Activated naive CD4-positive, alpha-beta T cell treated with anti-CD3 and anti-CD28 coated beads for 36 hours (primary cell): ENCODE results near the gene CD83. TPM values are rescaled to one million over a fixed set of nuclear protein-coding genes. Genes with fewer than 3 reads are reported as not detected.

Experiments used
- CTCF ChIA-PET: fragments of 350-600 bp; sonication (Branson Sonifier 250); formaldehyde crosslinking; loops from one replicate; lab custom pipeline; 2021; ENCODE audit warnings: antibody characterized with exemption; lab: Charles Lee
- DNase-seq: peaks from one replicate; pipeline ENCODE4 v3.0.0-alpha.2; 2020
- H3K27ac Mint-ChIP-seq: one replicate; pipeline ENCODE4 v1.8.0; 2021; ENCODE audit warnings: mild to moderate bottlenecking, mixed read lengths
- H3K27me3 Mint-ChIP-seq: one replicate; pipeline ENCODE4 v1.8.0; 2021; ENCODE audit warnings: low read depth, mixed read lengths
- H3K36me3 Mint-ChIP-seq: one replicate; pipeline ENCODE4 v1.8.0; 2021; ENCODE audit warnings: low read depth, mixed read lengths
- H3K4me1 Mint-ChIP-seq: one replicate; pipeline ENCODE4 v1.8.0; 2021; ENCODE audit warnings: low read depth, mixed read lengths
- H3K4me3 Mint-ChIP-seq: one replicate; pipeline ENCODE4 v1.8.0; 2021; ENCODE audit warnings: mild to moderate bottlenecking, moderate library complexity, mixed read lengths
- H3K9me3 Mint-ChIP-seq: one replicate; pipeline ENCODE4 v1.8.0; 2021; ENCODE audit warnings: mixed read lengths
- intact Hi-C: fragments of 100-400 bp; cut with micrococcal nuclease; formaldehyde crosslinking; loops from one replicate; pipeline ENCODE4 v1.15.1; 2023
- total RNA-seq, 2 experiments: library from RNA; stranded (reverse); gene quantifications; one replicate each; pipeline ENCODE4 v1.2.3, GENCODE V29; 2021

CD83 gene
- total RNA-seq, 2 experiments from 2014 or later, result 11.9 to 13.8 TPM

- no peak overlapping the region for H3K27ac Mint-ChIP-seq
- no peaks in the 10 kb centered on the region for H3K9me3 Mint-ChIP-seq
- CTCF ChIA-PET, result interaction anchor here (0.5 to 2.5 kb wide), 7 partner anchors 8 to 413 kb away, joined by 3 to 10 read pairs (median 3); no protein-coding TSS in a partner anchor
- intact Hi-C loops, result loop anchor here (5.0 kb wide), 1 partner anchor 1494 kb away; no protein-coding TSS in a partner anchor
- H3K4me3 Mint-ChIP-seq, result no peak overlapping the region
- H3K36me3 Mint-ChIP-seq, result peaks cover 36% of the 10 kb centered on the region
- peaks cover 31% of the 10 kb centered on the region for H3K4me1 Mint-ChIP-seq
- no peak for DNase-seq
- H3K27me3 Mint-ChIP-seq, result no peaks in the 10 kb centered on the region
Measured at GRCh38 chr6:14128012-14128411, 10.4 kb downstream of the CD83 start.

- Mint-ChIP-seq H3K9me3 (no peaks in the 10 kb centered on the region), H3K36me3 (peaks cover 37% of the 10 kb centered on the region), H3K4me1 (peaks cover 26% of the 10 kb centered on the region), H3K27ac (no peak overlapping the region), H3K27me3 (no peaks in the 10 kb centered on the region), H3K4me3 (no peak overlapping the region)
- CTCF ChIA-PET, result interaction anchor here (0.7 to 2.5 kb wide), 6 partner anchors 12 to 62 kb away, joined by 3 to 10 read pairs (median 6); no protein-coding TSS in a partner anchor
- no peak for DNase-seq
- intact Hi-C loops, result loop anchor here (5.0 kb wide), 1 partner anchor 1494 kb away; no protein-coding TSS in a partner anchor
Measured at GRCh38 chr6:14128746-14129145, 11.2 kb downstream of the CD83 start.

DNA sequence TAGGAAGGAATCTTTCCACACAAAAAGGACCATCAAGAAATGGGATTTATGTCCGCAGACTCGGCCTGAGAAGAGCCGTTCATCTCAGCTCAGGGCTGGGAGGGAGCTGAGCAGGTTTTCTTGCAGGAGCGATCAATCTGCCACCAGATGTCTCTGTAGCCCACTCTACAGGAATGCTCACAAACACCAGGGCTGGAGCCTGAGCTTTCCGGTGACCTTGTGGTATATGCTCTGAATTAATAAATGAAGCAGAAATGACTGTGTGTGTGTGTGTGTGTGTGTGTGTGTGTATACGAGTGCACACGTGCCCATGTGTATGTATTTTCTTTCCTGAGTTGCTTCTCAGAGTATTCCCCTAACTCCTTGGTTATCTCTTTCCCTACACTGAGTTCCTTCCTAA lies 12.0 kb downstream of the CD83 start:
- Mint-ChIP-seq H3K27me3 (no peaks in the 10 kb centered on the region), H3K36me3 (peaks cover 43% of the 10 kb centered on the region), H3K4me1 (peaks cover 23% of the 10 kb centered on the region), H3K9me3 (no peaks in the 10 kb centered on the region), H3K27ac (no peak overlapping the region), H3K4me3 (no peak overlapping the region)
- peak; percentile 57 for DNase-seq
- intact Hi-C loops, result loop anchor here (5.0 kb wide), 1 partner anchor 1493 kb away; no protein-coding TSS in a partner anchor
- CTCF ChIA-PET, result interaction anchor here (0.6 to 2.5 kb wide), 7 partner anchors 11 to 1345 kb away, joined by 3 to 10 read pairs (median 5); no protein-coding TSS in a partner anchor

DNA sequence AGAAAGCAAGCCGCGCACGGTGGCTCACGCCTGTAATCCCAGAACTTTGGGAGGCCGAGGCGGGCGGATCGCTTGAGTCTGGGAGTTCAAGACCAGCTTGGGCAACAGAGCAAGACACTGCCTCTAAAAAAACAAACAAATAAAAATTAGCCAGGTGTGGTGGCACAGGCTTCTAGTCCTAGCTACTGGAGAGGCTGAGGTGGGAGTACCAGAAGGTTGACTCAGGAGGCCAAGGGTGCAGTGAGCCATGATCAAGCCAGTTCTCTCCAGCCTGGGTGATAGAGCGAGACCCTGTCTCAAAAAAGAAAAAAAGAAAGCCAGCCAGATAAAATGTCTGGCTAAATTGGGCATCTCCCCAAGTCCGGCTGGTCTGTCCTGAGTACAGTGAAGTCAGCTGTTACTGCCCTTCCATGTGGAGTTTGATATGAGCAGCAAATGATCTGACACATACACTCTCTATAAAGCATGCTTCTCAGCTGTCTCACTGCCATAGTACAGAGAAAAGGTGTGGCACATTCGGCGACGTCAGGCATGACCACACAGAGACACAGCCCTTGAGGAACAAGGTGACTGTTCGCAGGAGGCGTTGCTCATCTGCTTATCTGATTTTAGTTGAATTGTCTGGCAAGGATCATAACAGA lies 13.0 kb downstream of the CD83 start:
- H3K4me3 Mint-ChIP-seq, result no peak overlapping the region
- no peaks in the 10 kb centered on the region for H3K9me3 Mint-ChIP-seq
- peaks cover 19% of the 10 kb centered on the region for H3K4me1 Mint-ChIP-seq
- intact Hi-C loops, result no loop called here
- H3K36me3 Mint-ChIP-seq, result peaks cover 49% of the 10 kb centered on the region
- no peaks in the 10 kb centered on the region for H3K27me3 Mint-ChIP-seq
- CTCF ChIA-PET, result interaction anchor here (1.7 kb wide), 1 partner anchor 222 kb away, joined by 4 read pairs; no protein-coding TSS in a partner anchor
- no peak overlapping the region for H3K27ac Mint-ChIP-seq
- no peak for DNase-seq

GRCh38 chr6:14131579-14131978 lies 14.0 kb downstream of the CD83 start:
- Mint-ChIP-seq H3K4me1 (peaks cover 17% of the 10 kb centered on the region), H3K27me3 (no peaks in the 10 kb centered on the region), H3K36me3 (peaks cover 50% of the 10 kb centered on the region), H3K27ac (no peak overlapping the region), H3K9me3 (no peaks in the 10 kb centered on the region), H3K4me3 (no peak overlapping the region)
- no peak for DNase-seq
- intact Hi-C loops, result no loop called here
- CTCF ChIA-PET, result interaction anchor here (1.5 kb wide), 1 partner anchor 65 kb away, joined by 6 read pairs; no protein-coding TSS in a partner anchor

GRCh38 chr6:14132244-14132920 lies 14.8 kb downstream of the CD83 start:
- H3K27me3 Mint-ChIP-seq, result no peaks in the 10 kb centered on the region
- CTCF ChIA-PET, result interaction anchor here (0.5 to 1.5 kb wide), 2 partner anchors 22 to 65 kb away, joined by 3 to 6 read pairs; no protein-coding TSS in a partner anchor
- peaks cover 17% of the 10 kb centered on the region for H3K4me1 Mint-ChIP-seq
- H3K36me3 Mint-ChIP-seq, result peaks cover 50% of the 10 kb centered on the region
- H3K27ac Mint-ChIP-seq, result no peak overlapping the region
- intact Hi-C loops, result no loop called here
- no peak overlapping the region for H3K4me3 Mint-ChIP-seq
- no peak for DNase-seq
- H3K9me3 Mint-ChIP-seq, result no peaks in the 10 kb centered on the region

DNA sequence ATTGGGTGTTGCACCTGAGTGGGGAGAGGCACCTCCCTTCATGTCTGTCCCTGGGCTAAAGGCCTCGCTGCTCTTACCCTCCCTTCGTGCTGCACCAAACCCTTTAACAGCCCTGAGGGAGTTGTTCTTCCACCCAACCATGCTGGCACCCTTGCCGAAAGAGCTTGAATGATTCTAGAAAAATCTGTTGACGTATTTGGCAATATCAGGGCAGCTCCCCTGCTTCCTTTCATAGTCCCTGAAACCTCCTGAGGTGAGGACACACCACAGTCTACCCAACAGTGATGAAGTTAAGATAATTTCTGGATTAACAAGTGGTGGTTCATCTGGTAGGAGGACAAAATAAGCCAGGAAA lies 15.3 kb downstream of the CD83 start:
- CTCF ChIA-PET, result interaction anchor here (0.5 to 1.5 kb wide), 2 partner anchors 23 to 66 kb away, joined by 3 to 6 read pairs; no protein-coding TSS in a partner anchor
- H3K36me3 Mint-ChIP-seq, result peaks cover 50% of the 10 kb centered on the region
- H3K4me1 Mint-ChIP-seq, result peaks cover 16% of the 10 kb centered on the region
- no peak overlapping the region for H3K27ac Mint-ChIP-seq
- no peaks in the 10 kb centered on the region for H3K27me3 Mint-ChIP-seq
- no peak overlapping the region for H3K4me3 Mint-ChIP-seq
- intact Hi-C loops, result no loop called here
- H3K9me3 Mint-ChIP-seq, result no peaks in the 10 kb centered on the region
- DNase-seq, result no peak

DNA sequence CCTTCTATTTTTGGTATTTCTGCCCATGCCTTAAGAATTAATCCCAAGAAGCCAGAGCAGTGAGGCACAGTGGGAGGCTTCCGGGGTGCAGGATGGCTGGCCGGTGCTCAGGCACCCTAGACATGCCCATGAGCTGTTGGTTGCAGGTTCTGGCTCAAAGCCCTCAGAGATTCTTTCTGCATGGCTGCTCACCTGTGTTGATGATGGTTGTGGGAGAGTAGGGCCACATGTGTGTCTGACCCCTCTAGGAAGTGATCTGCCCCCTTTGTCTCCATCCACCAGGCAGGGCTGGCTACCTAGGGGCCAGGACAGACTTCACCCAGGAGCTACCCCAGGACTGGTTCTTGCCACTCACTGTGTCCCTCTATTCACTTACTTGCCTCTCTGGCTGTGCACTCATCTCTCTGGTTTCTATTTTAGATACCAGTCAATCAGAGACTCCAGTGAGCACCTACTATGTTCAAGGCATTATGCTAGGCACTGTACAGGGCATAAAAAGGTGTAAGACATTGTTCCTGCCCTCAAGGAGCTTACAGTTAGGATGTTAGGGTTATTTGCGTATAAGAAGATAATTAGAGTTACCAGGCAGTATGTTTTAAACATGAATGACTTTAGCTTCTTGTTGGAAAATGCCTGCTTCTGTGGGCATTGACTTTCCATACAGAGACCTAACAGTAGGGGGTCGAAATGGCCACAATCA lies 16.8 kb downstream of the CD83 start:
- no peak overlapping the region for H3K27ac Mint-ChIP-seq
- no peaks in the 10 kb centered on the region for H3K9me3 Mint-ChIP-seq
- DNase-seq, result no peak
- peaks cover 2% of the 10 kb centered on the region for H3K4me1 Mint-ChIP-seq
- peaks cover 50% of the 10 kb centered on the region for H3K36me3 Mint-ChIP-seq
- intact Hi-C loops, result no loop called here
- H3K4me3 Mint-ChIP-seq, result no peak overlapping the region
- H3K27me3 Mint-ChIP-seq, result no peaks in the 10 kb centered on the region
- CTCF ChIA-PET, result interaction anchor here (2.1 kb wide), 1 partner anchor 226 kb away, joined by 5 read pairs; no protein-coding TSS in a partner anchor

- H3K27ac Mint-ChIP-seq, result no peak overlapping the region
- no peaks in the 10 kb centered on the region for H3K9me3 Mint-ChIP-seq
- no peak overlapping the region for H3K4me3 Mint-ChIP-seq
- peaks cover 46% of the 10 kb centered on the region for H3K36me3 Mint-ChIP-seq
- DNase-seq, result no peak
- CTCF ChIA-PET, result interaction anchor here (2.1 kb wide), 1 partner anchor 227 kb away, joined by 5 read pairs; no protein-coding TSS in a partner anchor
- H3K4me1 Mint-ChIP-seq, result no peaks in the 10 kb centered on the region
- no peaks in the 10 kb centered on the region for H3K27me3 Mint-ChIP-seq
- intact Hi-C loops, result no loop called here
Measured at GRCh38 chr6:14135893-14136539, 18.4 kb downstream of the CD83 start.

- H3K27ac Mint-ChIP-seq, result no peak overlapping the region
- H3K9me3 Mint-ChIP-seq, result no peaks in the 10 kb centered on the region
- CTCF ChIA-PET, result interaction anchor here (0.7 to 1.7 kb wide), 4 partner anchors 11 to 230 kb away, joined by 3 to 6 read pairs (median 4); no protein-coding TSS in a partner anchor
- H3K27me3 Mint-ChIP-seq, result no peaks in the 10 kb centered on the region
- intact Hi-C loops, result no loop called here
- no peaks in the 10 kb centered on the region for H3K4me1 Mint-ChIP-seq
- H3K36me3 Mint-ChIP-seq, result peaks cover 23% of the 10 kb centered on the region
- no peak overlapping the region for H3K4me3 Mint-ChIP-seq
- DNase-seq, result no peak
Measured at GRCh38 chr6:14138701-14139215, 21.2 kb downstream of the CD83 start.

GRCh38 chr6:14141351-14142062 lies 23.9 kb downstream of the CD83 start:
- CTCF ChIA-PET, result interaction anchor here (0.6 to 2.2 kb wide), 5 partner anchors 12 to 233 kb away, joined by 3 to 8 read pairs (median 4); no protein-coding TSS in a partner anchor
- no peak overlapping the region for H3K27ac Mint-ChIP-seq
- intact Hi-C loops, result no loop called here
- DNase-seq, result no peak
- H3K27me3 Mint-ChIP-seq, result no peaks in the 10 kb centered on the region
- no peaks in the 10 kb centered on the region for H3K36me3 Mint-ChIP-seq
- peaks cover 2% of the 10 kb centered on the region for H3K4me1 Mint-ChIP-seq
- no peak overlapping the region for H3K4me3 Mint-ChIP-seq
- H3K9me3 Mint-ChIP-seq, result no peaks in the 10 kb centered on the region
